ENCODE data around the gene DHX35. TPM values are rescaled to one million over a fixed set of nuclear protein-coding genes. Genes with fewer than 3 reads are reported as not detected.
A peak's percentile ranks its signal among the peaks of the same experiment; 100 is the strongest.

Gene DHX35
- total RNA-seq (10 to 100 TPM in 4 of 5 experiments, 1 to 10 TPM in 1; 8.0 to 13.3 (median 10.6) TPM), polyA plus RNA-seq (1 to 10 TPM; 4.7 to 8.9 TPM), total RNA-seq (24.4 reads per million, percentile 55 among the genes with 10 or more reads in this experiment)

GRCh38 chr20:38962044-38962927 lies at the start of gene DHX35:
Gene DHX35, plus strand, starts transcription at chr20:38962344. Its CDS starts 24 bp downstream, at chr20:38962368.
- Mint-ChIP-seq H3K27me3 (no peaks in the 10 kb centered on the region), H3K4me1 (peaks cover 16 to 46% (median 34%) of the 10 kb centered on the region in 7 donors), H3K27ac (peak within 1 kb of the TSS; percentile 92 to 98 (median 96)), H3K9me3 (no peaks in the 10 kb centered on the region), H3K36me3 (peaks cover 0 to 17% (median 3%) of the 10 kb centered on the region in 5 donors), H3K4me3 (peak within 1 kb of the TSS; percentile 92 to 97 (median 96))
- H3K36me3 ChIP-seq (ENCODE audit: control insufficient read depth in 2 of 3, insufficient read depth in 3 of 3, low read length in 3 of 3), result peaks cover 0 to 4% (median 0%) of the 10 kb centered on the region in 3 experiments
- DNase-seq (peak; percentile 96 to 99 (median 98)), ATAC-seq (peak; percentile 100)
- no peaks in the 10 kb centered on the region for H3K27me3 ChIP-seq (ENCODE audit: control insufficient read depth in 2 of 2, insufficient read depth in 2 of 2, low read length in 2 of 2)
- no peaks in the 10 kb centered on the region for H3K9me3 ChIP-seq (ENCODE audit: control insufficient read depth in 2 of 3, low read length in 3 of 3)
- peaks cover 6 to 16% of the 10 kb centered on the region in 2 donors for H3K4me1 ChIP-seq (ENCODE audit: control insufficient read depth in 2 of 2, insufficient read depth in 2 of 2, low read length in 2 of 2)
- intact Hi-C loops (cut with micrococcal nuclease), result loop anchor here (1.0 to 5.0 kb wide), 9 partner anchors 36 to 1865 kb away; partner anchors contain the start of genes ACTR5 (in 2 of the 2), FAM83D (in 2 of the 2), PPP1R16B (in 1 of the 2) and RALGAPB (in 1 of the 2)
- ChIA-PET POLR2A (interaction anchor here (0.6 to 3.0 kb wide), 16 partner anchors 9 to 929 kb away, joined by 3 to 24 read pairs (median 4); partner anchors contain the start of genes ACTR5, FAM83D, PPP1R16B and RPRD1B), CTCF (interaction anchor here (0.6 to 2.4 kb wide), 6 partner anchors 11 to 1189 kb away, joined by 3 to 8 read pairs (median 4); partner anchors contain the start of genes FAM83D and PPP1R16B)
- H3K27ac ChIP-seq (ENCODE audit: low read depth, low read length), result peak within 1 kb of the TSS; percentile 80
- peak within 1 kb of the TSS; percentile 97 for H3K4me3 ChIP-seq (ENCODE audit: low read length)

GRCh38 chr20:38915355-38915754 lies 46.8 kb upstream of the DHX35 start:
- Histone ChIP-seq H3K4me3 (ENCODE audit: low read length) (no peak overlapping the region), H3K36me3 (ENCODE audit: control insufficient read depth in 2 of 3, insufficient read depth in 3 of 3, low read length in 3 of 3) (peaks cover 4 to 74% (median 26%) of the 10 kb centered on the region in 3 experiments), H3K27me3 (ENCODE audit: control insufficient read depth in 2 of 2, insufficient read depth in 2 of 2, low read length in 2 of 2) (no peaks in the 10 kb centered on the region), H3K27ac (ENCODE audit: low read depth, low read length) (no peak overlapping the region), H3K9me3 (ENCODE audit: control insufficient read depth in 2 of 3, low read length in 3 of 3) (no peaks in the 10 kb centered on the region), H3K4me1 (ENCODE audit: control insufficient read depth in 2 of 2, insufficient read depth in 2 of 2, low read length in 2 of 2) (no peaks in the 10 kb centered on the region)
- intact Hi-C loops (cut with micrococcal nuclease), result no loop called here
- Mint-ChIP-seq H3K4me1 (no peaks in the 10 kb centered on the region), H3K4me3 (no peak overlapping the region), H3K9me3 (no peaks in the 10 kb centered on the region), H3K27me3 (no peaks in the 10 kb centered on the region), H3K36me3 (peaks cover 4 to 16% (median 11%) of the 10 kb centered on the region in 5 donors), H3K27ac (peak overlapping the region in 3 of 9 donors; percentile 10 to 47 (median 24))
- CTCF ChIA-PET, result no interaction called here
- ATAC-seq (no peak), DNase-seq (no peak)
- POLR2A ChIA-PET, result no interaction called here

- no peak overlapping the region for H3K27ac Mint-ChIP-seq
- H3K36me3 ChIP-seq (ENCODE audit: control insufficient read depth in 2 of 3, insufficient read depth in 3 of 3, low read length in 3 of 3), result peaks cover 4 to 70% (median 26%) of the 10 kb centered on the region in 3 experiments
- H3K27me3 ChIP-seq (ENCODE audit: control insufficient read depth in 2 of 2, insufficient read depth in 2 of 2, low read length in 2 of 2), result no peaks in the 10 kb centered on the region
- H3K27ac ChIP-seq (ENCODE audit: low read depth, low read length), result no peak overlapping the region
- H3K4me3 Mint-ChIP-seq, result no peak overlapping the region
- H3K36me3 Mint-ChIP-seq, result peaks cover 4 to 20% (median 11%) of the 10 kb centered on the region in 5 donors
- no peaks in the 10 kb centered on the region for H3K27me3 Mint-ChIP-seq
- no peaks in the 10 kb centered on the region for H3K9me3 ChIP-seq (ENCODE audit: control insufficient read depth in 2 of 3, low read length in 3 of 3)
- H3K9me3 Mint-ChIP-seq, result no peaks in the 10 kb centered on the region
- DNase-seq, result no peak
- ChIA-PET POLR2A (no interaction called here), CTCF (no interaction called here)
- no peaks in the 10 kb centered on the region for H3K4me1 ChIP-seq (ENCODE audit: control insufficient read depth in 2 of 2, insufficient read depth in 2 of 2, low read length in 2 of 2)
- H3K4me3 ChIP-seq (ENCODE audit: low read length), result no peak overlapping the region
- no peak for ATAC-seq
- intact Hi-C loops (cut with micrococcal nuclease), result no loop called here
- H3K4me1 Mint-ChIP-seq, result no peaks in the 10 kb centered on the region
Measured at GRCh38 chr20:38917657-38918056, 44.5 kb upstream of the DHX35 start.

GRCh38 chr20:38918172-38918571 lies 44.0 kb upstream of the DHX35 start:
- H3K27ac Mint-ChIP-seq, result no peak overlapping the region
- H3K4me3 ChIP-seq (ENCODE audit: low read length), result no peak overlapping the region
- H3K36me3 ChIP-seq (ENCODE audit: control insufficient read depth in 2 of 3, insufficient read depth in 3 of 3, low read length in 3 of 3), result peaks cover 4 to 65% (median 26%) of the 10 kb centered on the region in 3 experiments
- H3K36me3 Mint-ChIP-seq, result peaks cover 4 to 20% (median 11%) of the 10 kb centered on the region in 5 donors
- no peak overlapping the region for H3K4me3 Mint-ChIP-seq
- no peak overlapping the region for H3K27ac ChIP-seq (ENCODE audit: low read depth, low read length)
- no peaks in the 10 kb centered on the region for H3K27me3 Mint-ChIP-seq
- intact Hi-C loops (cut with micrococcal nuclease), result no loop called here
- ATAC-seq (no peak), DNase-seq (no peak)
- no peaks in the 10 kb centered on the region for H3K27me3 ChIP-seq (ENCODE audit: control insufficient read depth in 2 of 2, insufficient read depth in 2 of 2, low read length in 2 of 2)
- H3K4me1 ChIP-seq (ENCODE audit: control insufficient read depth in 2 of 2, insufficient read depth in 2 of 2, low read length in 2 of 2), result no peaks in the 10 kb centered on the region
- H3K9me3 Mint-ChIP-seq, result no peaks in the 10 kb centered on the region
- no peaks in the 10 kb centered on the region for H3K9me3 ChIP-seq (ENCODE audit: control insufficient read depth in 2 of 3, low read length in 3 of 3)
- CTCF ChIA-PET, result interaction anchor here (0.8 kb wide), 1 partner anchor 168 kb away, joined by 3 read pairs; no protein-coding TSS in a partner anchor
- POLR2A ChIA-PET, result no interaction called here
- no peaks in the 10 kb centered on the region for H3K4me1 Mint-ChIP-seq

- no peak overlapping the region for H3K4me3 ChIP-seq (ENCODE audit: low read length)
- H3K27ac ChIP-seq (ENCODE audit: low read depth, low read length), result no peak overlapping the region
- H3K4me1 ChIP-seq (ENCODE audit: control insufficient read depth in 2 of 2, insufficient read depth in 2 of 2, low read length in 2 of 2), result no peaks in the 10 kb centered on the region
- Mint-ChIP-seq H3K4me1 (peaks cover 0 to 1% (median 0%) of the 10 kb centered on the region in 7 donors), H3K4me3 (no peak overlapping the region), H3K36me3 (peaks cover 4 to 19% (median 7%) of the 10 kb centered on the region in 5 donors), H3K27me3 (no peaks in the 10 kb centered on the region), H3K9me3 (no peaks in the 10 kb centered on the region), H3K27ac (no peak overlapping the region)
- peaks cover 4 to 51% (median 20%) of the 10 kb centered on the region in 3 experiments for H3K36me3 ChIP-seq (ENCODE audit: control insufficient read depth in 2 of 3, insufficient read depth in 3 of 3, low read length in 3 of 3)
- no peaks in the 10 kb centered on the region for H3K9me3 ChIP-seq (ENCODE audit: control insufficient read depth in 2 of 3, low read length in 3 of 3)
- intact Hi-C loops (cut with micrococcal nuclease), result no loop called here
- no peaks in the 10 kb centered on the region for H3K27me3 ChIP-seq (ENCODE audit: control insufficient read depth in 2 of 2, insufficient read depth in 2 of 2, low read length in 2 of 2)
- ChIA-PET POLR2A (interaction anchor here (0.8 kb wide), 1 partner anchor 40 kb away, joined by 3 read pairs; no protein-coding TSS in a partner anchor), CTCF (no interaction called here)
- no peak for ATAC-seq
- no peak for DNase-seq
Measured at GRCh38 chr20:38919683-38920082, 42.5 kb upstream of the DHX35 start.

- Histone ChIP-seq H3K27ac (ENCODE audit: low read depth, low read length) (no peak overlapping the region), H3K27me3 (ENCODE audit: control insufficient read depth in 2 of 2, insufficient read depth in 2 of 2, low read length in 2 of 2) (no peaks in the 10 kb centered on the region), H3K36me3 (ENCODE audit: control insufficient read depth in 2 of 3, insufficient read depth in 3 of 3, low read length in 3 of 3) (peaks cover 4 to 43% (median 20%) of the 10 kb centered on the region in 3 experiments), H3K4me1 (ENCODE audit: control insufficient read depth in 2 of 2, insufficient read depth in 2 of 2, low read length in 2 of 2) (no peaks in the 10 kb centered on the region), H3K4me3 (ENCODE audit: low read length) (no peak overlapping the region), H3K9me3 (ENCODE audit: control insufficient read depth in 2 of 3, low read length in 3 of 3) (no peaks in the 10 kb centered on the region)
- intact Hi-C loops (cut with micrococcal nuclease), result no loop called here
- H3K27me3 Mint-ChIP-seq, result no peaks in the 10 kb centered on the region
- no peak for ATAC-seq
- ChIA-PET CTCF (no interaction called here), POLR2A (interaction anchor here (0.8 kb wide), 1 partner anchor 173 kb away, joined by 4 read pairs; no protein-coding TSS in a partner anchor)
- H3K36me3 Mint-ChIP-seq, result peaks cover 0 to 19% (median 4%) of the 10 kb centered on the region in 5 donors
- no peaks in the 10 kb centered on the region for H3K9me3 Mint-ChIP-seq
- no peak overlapping the region for H3K27ac Mint-ChIP-seq
- H3K4me1 Mint-ChIP-seq, result peaks cover 0 to 6% (median under 1%) of the 10 kb centered on the region in 7 donors
- H3K4me3 Mint-ChIP-seq, result no peak overlapping the region
- no peak for DNase-seq
Measured at GRCh38 chr20:38920411-38920810, 41.7 kb upstream of the DHX35 start.

Data from naive thymus-derived CD4-positive, alpha-beta T cell (primary cell).